GM12874 (cell line): ENCODE results near the gene SLC25A48.

ENCODE experiments used
- TF ChIP-seq, protein P1 (sequence below): IDR thresholded peaks from 2 replicates; pipeline ENCODE4 v1.5.1; 2011; ENCODE audit warnings: low read depth, mild to moderate bottlenecking, control low read depth, low read length, moderate library complexity; ENCODE audit not compliant: insufficient read depth

The SLC25A48 gene

DNA sequence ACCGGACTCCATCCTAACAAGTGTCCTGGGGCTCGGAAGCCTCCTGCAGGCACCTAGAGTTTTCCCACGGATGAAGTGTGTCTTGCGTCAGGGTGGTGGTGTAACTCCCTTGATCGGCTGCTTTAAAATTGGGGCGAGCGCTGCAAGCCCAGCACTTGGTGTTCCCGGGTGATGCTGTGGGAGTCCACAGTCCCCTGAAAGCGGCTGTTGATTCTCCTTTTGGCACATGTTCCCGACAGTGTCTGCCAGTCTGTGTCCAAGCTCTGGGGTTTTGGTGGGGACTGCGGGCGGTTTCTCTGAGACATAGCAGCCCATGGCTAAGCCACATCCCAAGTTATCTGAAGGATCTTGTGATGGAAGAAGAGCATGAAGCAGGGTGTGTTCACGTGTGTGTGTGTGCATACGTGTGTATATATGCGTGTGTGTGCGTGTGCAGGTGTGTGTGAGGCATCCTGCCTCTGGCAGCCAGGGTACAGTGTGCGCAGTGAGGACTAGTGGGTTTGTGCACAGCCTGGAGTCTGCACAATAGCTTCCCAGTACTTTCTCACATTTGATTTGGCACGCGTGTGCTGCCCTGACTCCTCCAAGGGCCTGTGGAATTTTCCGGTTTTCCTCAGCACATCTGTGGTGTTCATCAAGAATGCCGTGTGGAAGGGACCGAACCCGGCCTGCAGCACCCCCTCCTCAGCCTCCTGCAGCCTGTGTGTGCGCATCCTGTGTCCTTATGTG lies 16.9 kb downstream of the SLC25A48 start:
- TF ChIP-seq, protein P1, sequence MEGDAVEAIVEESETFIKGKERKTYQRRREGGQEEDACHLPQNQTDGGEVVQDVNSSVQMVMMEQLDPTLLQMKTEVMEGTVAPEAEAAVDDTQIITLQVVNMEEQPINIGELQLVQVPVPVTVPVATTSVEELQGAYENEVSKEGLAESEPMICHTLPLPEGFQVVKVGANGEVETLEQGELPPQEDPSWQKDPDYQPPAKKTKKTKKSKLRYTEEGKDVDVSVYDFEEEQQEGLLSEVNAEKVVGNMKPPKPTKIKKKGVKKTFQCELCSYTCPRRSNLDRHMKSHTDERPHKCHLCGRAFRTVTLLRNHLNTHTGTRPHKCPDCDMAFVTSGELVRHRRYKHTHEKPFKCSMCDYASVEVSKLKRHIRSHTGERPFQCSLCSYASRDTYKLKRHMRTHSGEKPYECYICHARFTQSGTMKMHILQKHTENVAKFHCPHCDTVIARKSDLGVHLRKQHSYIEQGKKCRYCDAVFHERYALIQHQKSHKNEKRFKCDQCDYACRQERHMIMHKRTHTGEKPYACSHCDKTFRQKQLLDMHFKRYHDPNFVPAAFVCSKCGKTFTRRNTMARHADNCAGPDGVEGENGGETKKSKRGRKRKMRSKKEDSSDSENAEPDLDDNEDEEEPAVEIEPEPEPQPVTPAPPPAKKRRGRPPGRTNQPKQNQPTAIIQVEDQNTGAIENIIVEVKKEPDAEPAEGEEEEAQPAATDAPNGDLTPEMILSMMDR: no peak

DNA sequence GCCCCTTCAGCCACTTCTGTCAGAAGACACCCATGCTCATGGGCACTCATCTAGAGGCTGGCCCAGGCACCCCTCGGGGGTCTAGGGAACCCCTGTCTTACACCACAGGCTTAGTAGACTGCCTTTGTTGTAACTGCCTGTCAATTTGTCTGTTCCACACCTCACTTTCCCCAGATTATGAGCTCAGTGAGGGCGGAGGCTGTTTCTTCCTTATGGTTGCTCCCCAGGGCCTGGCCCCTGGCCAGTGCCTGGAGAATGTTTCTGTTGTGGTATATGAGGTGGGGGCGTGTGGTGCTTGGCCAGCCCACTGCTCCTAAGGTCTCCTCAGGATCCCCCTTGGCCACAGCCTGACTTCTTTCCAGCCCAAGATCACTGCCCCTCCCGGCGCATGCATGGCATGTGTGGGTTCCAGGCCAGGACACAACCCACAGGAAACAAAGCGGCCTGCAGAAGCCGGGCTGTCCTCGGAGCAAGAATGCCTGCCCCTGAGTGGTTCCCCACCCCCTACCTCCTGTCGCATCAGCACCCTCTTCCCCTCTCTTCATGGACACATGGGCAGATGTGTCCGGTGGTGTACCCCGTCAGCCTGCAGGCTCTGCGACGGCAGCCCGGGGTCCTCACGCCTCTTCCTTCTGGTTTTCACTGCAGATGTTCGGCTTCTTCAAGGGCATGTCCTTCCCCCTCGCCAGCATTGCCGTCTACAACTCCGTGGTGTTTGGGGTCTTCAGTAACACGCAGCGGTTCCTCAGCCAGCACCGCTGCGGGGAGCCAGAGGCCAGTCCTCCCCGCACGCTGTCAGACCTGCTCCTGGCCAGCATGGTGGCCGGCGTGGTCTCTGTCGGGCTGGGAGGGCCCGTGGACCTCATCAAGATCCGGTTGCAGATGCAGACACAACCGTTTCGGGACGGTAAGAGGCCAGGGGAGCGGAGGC lies 17.7 kb downstream of the SLC25A48 start:
- TF ChIP-seq, protein P1: no peak

DNA sequence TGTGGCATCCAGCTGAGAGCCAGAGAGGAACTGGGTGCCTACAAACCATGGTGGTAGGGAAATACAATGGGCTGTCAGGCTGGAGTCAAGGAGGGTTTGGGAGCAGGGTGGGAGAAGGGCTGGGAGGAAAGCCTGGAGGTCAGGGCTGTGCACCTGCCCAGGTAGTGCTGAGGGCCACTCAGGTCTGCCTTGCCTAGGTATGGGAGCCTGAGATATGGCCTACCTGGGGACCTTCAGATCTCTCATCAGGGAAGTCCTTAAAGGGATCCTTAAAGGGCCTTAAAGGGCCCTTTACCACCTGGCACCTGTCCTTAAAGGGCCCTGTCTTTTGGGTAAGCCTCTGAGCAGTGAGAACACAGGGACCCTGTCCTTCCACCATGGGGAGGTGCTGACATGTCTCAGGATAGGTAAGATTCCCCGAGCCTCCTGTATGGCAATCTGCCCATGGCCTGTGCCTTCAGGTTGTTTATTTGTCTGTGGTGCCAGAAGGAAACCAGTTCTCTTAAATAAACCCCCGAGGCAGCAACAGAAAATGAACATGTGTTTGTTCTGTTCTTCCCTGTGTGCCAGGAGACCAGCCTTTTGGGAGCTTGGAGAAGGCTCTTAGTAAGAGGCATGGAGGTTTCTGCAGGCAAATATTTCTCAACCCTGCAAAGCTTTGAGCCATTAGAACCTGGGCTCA lies 23.3 kb downstream of the SLC25A48 start:
- TF ChIP-seq, protein P1: no peak

DNA sequence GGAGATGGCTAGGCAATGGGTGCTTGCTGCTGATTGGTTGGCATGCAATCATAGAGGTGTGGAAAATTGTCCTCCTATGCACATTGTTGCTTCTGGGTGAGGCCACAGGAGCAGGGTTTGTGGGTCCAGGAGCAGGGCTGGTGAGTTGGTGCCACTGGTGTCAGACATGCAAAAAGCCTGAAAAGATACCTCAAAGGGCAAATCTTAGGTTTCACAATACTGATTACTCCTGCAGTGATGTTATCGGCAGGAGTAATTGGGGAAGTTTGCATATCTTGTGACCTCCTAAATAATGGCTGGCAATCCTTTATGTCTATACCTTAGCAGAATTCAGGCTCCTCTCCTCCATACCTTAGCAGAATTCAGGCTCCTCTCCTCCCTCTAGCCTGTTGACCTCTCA lies 25.2 kb downstream of the SLC25A48 start:
- TF ChIP-seq, protein P1: no peak

DNA sequence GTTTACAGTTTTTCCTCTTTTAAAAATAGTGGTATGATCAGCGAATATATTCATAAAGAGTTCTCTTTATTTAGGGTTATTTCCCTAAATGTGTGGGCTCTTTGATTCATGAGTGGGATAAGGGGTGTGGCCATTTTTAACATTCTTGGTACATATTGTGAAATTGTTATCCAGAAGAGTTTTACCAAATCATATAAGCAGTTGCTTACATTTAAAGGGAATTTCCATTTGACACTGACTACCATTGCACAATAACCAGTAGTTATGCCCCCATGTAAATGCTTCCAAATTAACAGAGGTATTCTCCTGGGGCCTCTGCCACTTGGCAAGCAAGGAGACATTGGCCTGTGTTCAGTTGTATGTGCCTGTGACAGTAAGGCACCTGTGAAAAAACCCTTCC lies 27.2 kb downstream of the SLC25A48 start:
- TF ChIP-seq, protein P1: no peak

DNA sequence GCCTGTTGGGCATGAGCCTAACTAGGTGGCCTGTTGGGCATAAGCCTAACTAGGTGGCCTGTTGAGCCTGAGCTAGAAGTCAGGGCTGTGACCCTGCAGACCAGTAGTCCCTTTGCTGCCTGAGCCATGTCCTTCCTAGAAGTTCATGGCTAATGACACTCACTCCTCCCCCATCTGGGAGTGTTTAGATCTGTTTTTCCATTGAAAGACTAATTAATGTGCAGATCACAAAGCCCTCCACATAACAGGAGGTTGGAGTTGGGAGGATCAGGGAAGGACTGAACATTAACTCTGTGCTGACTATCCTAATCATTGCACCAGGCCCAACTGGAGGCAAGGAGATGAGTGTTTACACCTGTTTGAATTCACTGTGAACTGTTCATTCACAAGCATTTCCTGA lies 27.6 kb downstream of the SLC25A48 start:
- TF ChIP-seq, protein P1: no peak

DNA sequence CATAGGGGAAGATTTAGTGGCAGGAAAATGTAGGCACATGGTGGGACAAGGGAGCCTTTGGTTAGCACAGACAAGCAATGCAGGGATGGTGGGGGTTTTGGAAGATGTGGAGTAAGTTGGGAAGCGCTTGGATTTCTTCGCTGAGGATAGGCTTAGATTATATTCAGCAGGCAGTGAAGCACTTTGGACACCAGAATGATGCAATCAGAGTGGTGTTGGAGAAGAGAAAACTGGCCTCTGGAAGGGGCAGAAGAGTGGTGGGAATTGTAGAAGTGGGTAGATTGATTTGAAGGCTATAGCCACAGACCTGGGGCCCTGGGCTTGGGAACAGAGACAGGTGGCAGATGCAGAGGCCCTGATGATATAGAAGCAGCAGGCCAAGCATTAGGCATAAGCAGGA lies 28.3 kb downstream of the SLC25A48 start:
- TF ChIP-seq, protein P1: no peak
